Kasumi-1 (cell line): ENCODE measurements around the gene ATCAY.
"Not testable (repeated sequence)": the region's sequence is repeated elsewhere in the genome, so short reads cannot be mapped to it uniquely, and the experiment has no call there.

Experiments
- DNase-seq, 2 experiments: peaks; one replicate each; lab custom pipeline; 2025; lab: John Stamatoyannopoulos, UW

ATCAY gene

GRCh38 chr19:3857449-3858003 is 23.0 kb upstream of the ATCAY start:
- no peak for DNase-seq

DNA sequence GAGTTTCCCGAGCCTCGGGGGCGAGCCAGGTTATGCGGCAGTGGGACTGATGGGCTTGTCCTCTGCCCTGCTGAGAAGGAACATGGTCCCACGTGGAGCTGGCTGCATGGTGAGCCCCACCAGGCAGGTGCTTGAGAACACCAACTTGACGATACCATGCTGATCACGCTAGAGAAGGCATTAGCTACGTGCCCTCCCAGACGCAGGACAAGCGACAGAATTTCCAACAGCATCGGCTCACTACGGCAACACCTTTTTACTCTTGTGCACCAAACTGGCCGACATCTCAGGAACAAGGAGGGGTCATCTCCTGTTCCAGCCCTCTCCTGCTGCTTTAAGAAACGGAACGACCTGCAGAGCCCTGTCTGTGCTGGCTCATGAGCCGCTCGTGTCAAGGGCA is 20.0 kb upstream of the ATCAY start:
- DNase-seq = no peak

GRCh38 chr19:3862826-3863500 is 17.5 kb upstream of the ATCAY start:
- DNase-seq = no peak

DNA sequence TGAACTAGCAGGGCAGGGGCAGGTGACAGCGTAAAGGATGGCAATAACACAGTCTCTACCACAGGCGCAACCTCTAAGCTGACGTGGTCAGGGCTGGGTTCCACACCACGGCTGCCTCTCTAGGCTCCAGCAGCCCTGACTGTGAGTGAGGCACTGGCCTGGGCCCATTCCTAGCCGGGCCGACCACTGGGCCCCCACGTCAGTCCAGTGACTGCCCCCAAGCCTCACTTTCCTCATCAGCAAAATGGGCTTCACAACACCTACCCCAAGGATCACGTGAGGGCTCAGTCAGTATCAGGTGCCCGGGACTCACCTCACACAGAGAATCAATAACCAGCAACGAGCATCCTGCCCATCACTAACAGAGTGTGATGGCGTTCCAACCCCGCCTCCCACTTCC is 16.8 kb upstream of the ATCAY start:
- DNase-seq = no peak

DNA sequence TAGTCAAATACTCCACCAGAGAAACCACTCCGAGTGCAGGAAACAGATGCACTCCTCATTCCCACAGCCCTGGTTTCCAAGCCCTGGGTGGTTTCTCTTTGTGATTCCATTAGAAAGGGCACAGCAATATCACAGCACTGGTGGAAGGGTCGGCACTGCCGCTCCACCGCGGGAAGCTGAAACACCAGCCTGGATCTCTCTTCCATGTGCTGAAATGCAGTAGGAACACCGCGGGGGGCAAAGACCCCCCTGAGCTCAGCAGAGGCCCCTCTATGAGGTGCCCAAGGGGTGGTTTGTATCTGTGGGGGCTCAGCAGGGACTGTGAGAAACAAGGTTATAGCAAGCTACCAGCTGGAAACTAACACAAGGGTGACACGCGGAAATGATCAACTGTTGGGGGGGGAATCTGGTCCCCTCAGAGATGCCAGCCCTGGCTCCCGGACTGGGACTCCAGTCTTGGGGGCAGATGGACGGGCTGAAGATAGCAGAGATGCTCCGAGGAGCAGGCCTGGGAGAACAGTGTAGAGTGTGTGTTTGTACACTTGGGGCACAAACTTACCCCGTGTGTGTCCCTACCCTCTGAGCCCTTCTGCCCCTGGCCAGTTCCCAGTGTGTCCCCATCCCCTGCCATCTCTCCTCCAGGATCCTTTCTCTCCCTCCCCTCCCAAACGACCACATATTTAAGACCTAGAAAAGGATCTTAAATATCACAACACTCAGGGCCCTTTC is 13.4 kb upstream of the ATCAY start:
- DNase-seq = no peak

DNA sequence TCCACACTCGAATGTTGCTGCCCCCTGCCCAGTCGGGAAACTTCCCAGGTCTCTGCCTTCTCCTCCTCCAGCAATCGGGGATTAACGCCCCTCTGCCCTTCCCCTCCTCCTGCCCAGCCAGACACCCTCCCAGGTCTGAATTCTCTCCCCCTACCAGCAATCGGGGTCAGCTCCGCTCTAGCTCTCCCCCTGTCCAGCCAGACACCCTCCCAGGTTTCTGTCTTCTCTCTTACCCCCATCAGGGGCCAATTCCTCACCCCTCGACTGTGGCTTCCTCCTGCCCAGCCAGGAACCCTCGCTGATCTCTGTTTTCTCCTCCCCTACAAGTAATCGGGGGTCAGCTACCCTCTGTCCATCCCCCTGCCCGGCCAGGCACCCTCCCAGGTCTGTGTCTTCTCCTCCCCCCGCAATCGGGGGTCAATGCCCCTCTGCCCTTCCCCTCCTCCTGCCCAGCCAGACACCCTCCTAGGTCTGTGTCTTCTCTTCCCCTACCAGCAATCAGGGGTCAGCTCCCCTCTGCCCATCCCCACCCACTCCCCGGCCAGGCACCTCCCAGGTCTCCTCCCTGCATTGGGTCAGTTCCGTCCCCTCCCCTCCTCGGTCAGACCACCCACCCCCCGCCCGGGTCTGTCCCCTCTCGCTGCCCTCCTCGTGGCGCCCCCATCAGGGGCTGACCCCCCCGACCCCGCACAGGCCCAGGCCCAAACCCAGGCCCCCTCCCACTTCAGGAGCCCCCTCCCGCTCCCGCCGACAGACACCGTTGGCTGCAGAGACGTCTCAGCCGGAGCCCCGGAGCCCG is 12.3 kb upstream of the ATCAY start:
- no peak for DNase-seq

- no peak for DNase-seq
Observed at GRCh38 chr19:3868770-3869456, 11.6 kb upstream of the ATCAY start, which contains the start of gene ZFR2. ZFR2 (minus strand) TSS chr19:3869038; CDS start chr19:3869017, 21 bp downstream.

GRCh38 chr19:3873151-3873550 is 7.3 kb upstream of the ATCAY start:
- no peak for DNase-seq

GRCh38 chr19:3874695-3875094 is 5.8 kb upstream of the ATCAY start:
- not testable (repeated sequence) for DNase-seq

- no peak for DNase-seq
Observed at GRCh38 chr19:3879656-3880055, 829 bp upstream of the ATCAY start.

- peak; percentile 27 to 39 for DNase-seq
Observed at GRCh38 chr19:3881272-3882040, 971 bp downstream of the ATCAY start.

DNA sequence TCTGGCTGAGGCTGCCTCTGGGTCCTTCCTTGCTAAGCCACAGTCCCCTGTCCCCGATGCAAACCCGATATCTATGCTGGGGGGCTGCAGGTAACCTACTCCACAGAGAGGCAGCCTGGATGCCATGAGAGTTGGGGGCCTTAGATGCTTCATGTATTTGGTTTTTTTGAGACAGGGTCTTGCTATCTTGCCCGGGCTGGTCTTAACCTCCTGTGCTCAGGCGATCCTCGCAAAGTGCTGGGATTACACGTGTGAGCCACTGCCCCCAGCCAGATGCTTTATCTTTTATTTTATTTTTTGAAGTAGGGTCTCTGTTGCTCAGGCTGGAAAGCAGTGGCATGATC is 1.5 kb downstream of the ATCAY start:
- no peak for DNase-seq

DNA sequence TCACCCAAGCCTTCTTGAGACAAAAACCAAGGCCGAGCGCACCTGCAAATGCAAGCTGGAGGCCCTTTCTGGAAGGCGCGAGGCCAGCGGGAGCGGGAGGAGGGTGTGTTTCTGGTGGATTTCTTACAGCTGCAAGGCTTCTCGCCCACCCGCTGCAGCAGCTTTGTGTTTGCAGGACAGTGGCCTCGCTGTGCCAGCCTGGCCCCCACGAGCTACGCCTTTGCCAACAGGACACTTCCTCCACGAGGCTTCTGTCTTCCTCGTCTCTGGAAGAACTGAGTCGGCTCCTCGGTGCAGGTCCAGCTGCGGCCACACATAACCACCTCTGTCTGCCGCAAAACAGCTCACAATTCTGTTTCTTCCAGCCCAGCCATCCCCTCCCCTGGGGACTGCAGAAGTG is 10.1 kb downstream of the ATCAY start:
- no peak for DNase-seq

DNA sequence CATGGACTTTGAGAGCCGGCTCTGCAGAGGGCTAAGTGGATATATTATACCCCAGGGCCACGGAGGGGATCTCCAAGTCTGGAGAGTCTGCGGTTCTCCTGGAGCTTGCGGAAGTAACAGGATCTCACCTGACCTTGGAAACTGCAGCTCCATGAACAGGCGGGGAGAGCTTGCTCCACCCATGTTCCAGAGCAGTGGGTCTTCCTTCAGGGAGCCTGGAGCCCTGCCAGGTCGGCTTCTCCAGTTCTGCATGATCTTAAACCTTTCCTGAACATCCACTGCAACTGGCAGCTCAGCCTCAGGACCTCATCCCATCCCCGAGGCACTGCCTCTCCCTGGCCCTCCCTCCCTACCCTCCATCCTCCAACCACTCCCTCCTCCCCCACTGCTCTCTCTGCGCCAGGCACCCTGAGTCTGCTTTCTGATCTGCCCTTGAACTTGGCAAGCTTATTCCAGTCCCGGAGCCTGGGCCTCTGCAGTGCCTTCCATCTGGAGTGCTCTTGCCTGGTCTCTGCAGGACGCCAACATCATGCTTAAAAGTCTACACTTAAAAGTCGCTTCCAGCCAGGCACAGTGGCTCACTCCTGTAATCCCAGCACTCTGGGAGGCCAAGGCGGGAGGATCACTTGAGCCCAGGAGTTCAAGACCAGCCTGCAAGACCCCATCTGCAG is 13.2 kb downstream of the ATCAY start:
- DNase-seq = no peak

GRCh38 chr19:3894959-3895358 is 14.5 kb downstream of the ATCAY start:
- not testable (repeated sequence) for DNase-seq

DNA sequence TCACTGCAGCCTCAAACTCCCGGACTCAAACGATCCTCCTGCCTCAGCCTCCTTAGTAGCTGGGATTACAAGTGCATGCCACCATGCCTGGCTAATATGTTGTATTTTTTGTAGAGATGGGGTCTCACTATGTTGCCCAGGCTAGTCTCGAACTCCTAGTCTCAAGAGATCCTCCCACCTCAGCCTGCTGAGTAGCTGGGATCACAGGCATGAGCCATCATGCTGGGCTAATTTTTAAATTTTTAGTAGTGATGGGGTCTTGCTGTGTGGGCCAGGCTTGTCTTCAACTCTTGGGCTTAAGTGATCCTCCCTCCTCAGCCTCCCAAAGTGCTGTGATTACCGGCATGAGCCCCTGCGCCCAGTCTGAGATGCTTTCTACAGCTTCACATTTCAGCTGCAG is 15.3 kb downstream of the ATCAY start:
- DNase-seq = no peak

DNA sequence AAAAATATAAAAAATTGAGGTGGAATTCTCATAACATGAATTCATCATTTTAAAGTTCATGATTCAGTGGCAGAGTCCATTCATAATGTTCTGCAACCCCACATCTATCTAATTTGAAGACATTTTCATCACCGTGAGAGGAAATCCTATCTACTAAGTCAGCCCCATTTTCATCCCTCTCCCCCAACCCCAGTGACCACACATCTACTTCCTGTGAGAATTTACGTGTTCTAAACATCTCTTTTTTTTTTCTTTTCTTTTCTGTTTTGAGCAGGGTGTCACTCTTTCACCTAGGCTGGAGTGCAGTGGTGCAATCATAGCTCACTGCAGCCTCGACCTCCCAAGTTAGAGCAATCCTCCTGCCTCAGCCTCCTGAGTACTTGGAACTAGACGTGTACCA is 17.5 kb downstream of the ATCAY start:
- no peak for DNase-seq

DNA sequence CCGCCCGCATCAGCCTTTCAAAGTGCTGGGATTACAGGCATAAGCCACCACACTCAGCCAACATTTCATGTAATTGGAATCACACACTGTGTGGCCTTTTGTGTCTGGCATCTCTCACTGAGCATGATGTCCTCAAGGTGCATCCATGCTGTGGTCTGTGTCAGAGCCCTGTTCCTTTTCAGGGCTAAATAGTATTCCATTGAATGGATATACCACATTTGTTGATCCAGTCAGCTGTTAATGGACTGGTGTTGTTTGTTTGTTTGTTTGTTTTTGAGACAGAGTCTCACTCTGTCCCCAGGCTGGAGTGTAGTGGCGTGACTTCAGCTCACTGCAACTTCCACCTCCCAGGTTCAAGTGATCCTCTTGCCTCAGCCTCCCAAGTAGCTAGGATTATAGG is 17.9 kb downstream of the ATCAY start:
- no peak for DNase-seq

- DNase-seq = no peak
Observed at GRCh38 chr19:3899531-3900294, 19.2 kb downstream of the ATCAY start.
